K562 (cell line): ENCODE measurements around the gene CRAMP1. TPM values are rescaled to one million over a fixed set of nuclear protein-coding genes. Genes with fewer than 3 reads are reported as not detected.

Experiments
- ATAC-seq: fragments of 200-7000 bp; cut with Tn5 transposase; 3 replicates; pipeline ENCODE4 v1.9.1; 2020; ENCODE audit warnings: moderate library complexity
- BruUV-seq: library from RNA; stranded (reverse); fragments of 400-500 nt; replicated peaks from 2 replicates; lab custom pipeline; 2021; lab: Mats Ljungman, UMichigan
- CTCF ChIA-PET: fragments of 300-600 bp; formaldehyde crosslinking; extraction: SDS; loops from one replicate; lab custom pipeline; 2021; ENCODE audit warnings: low intra/inter-chr PET ratio; lab: Yijun Ruan, JAX
- POLR2A ChIA-PET: fragments of 300-600, 350-650 bp; sonication (Branson Sonifier 250); formaldehyde crosslinking; extraction: SDS; loops from one replicate; lab custom pipeline; 2021; ENCODE audit warnings: antibody characterized with exemption, inconsistent platforms; lab: Yijun Ruan, JAX
- DNase-seq, 4 experiments: peaks; one replicate each; pipeline versions ENCODE4 v3.0.0 to v3.0.0-alpha.2; 2011 to 2018; ENCODE audit warnings: low spot score in 3 of 4, mixed read lengths in 3 of 4; ENCODE audit errors: extremely low read depth in 1 of 4
- FAIRE-seq: peaks from 2 replicates; lab custom pipeline; 2011; peaks lifted over from hg19 to GRCh38; lab: Jason Lieb, UNC
- H2AFZ ChIP-seq: 2 replicates; pipeline ENCODE4 v1.6.0; 2011; ENCODE audit warnings: low read depth, low read length, control low read depth, inconsistent platforms
- H3K27ac ChIP-seq: fragments of 200-600 bp; 3 replicates; pipeline ENCODE4 v1.8.0; 2011; ENCODE audit warnings: low read depth, mild to moderate bottlenecking, control low read depth, inconsistent platforms, low read length, moderate library complexity, mixed read lengths; ENCODE audit errors: extremely low read depth
- H3K27me3 ChIP-seq, 2 experiments: fragments of 300-600 bp in 1 of 2; 2 replicates in 1 of 2; 3 replicates in 1 of 2; pipeline versions ENCODE4 v1.6.0 to v1.8.0; 2011; ENCODE audit warnings: inconsistent platforms in 2 of 2, low read length in 2 of 2, mild to moderate bottlenecking in 1 of 2, mixed read lengths in 1 of 2, moderate library complexity in 1 of 2; ENCODE audit not compliant: control insufficient read depth in 2 of 2, insufficient read depth in 2 of 2
- H3K36me3 ChIP-seq: fragments of 300-600 bp; 3 replicates; pipeline ENCODE4 v1.8.0; 2011; ENCODE audit warnings: mild to moderate bottlenecking, low read length, inconsistent platforms; ENCODE audit not compliant: control insufficient read depth, insufficient read depth
- H3K4me1 ChIP-seq, 2 experiments: fragments of 200-600 bp in 1 of 2; replicated peaks in 1 of 2; 2 replicates in 1 of 2; 3 replicates in 1 of 2; pipeline versions ENCODE4 v1.5.1 to v1.8.0; 2011; ENCODE audit warnings: inconsistent platforms in 2 of 2, low read length in 2 of 2, mild to moderate bottlenecking in 1 of 2, mixed read lengths in 1 of 2, moderate library complexity in 1 of 2; ENCODE audit not compliant: control insufficient read depth in 2 of 2, insufficient read depth in 2 of 2
- H3K4me2 ChIP-seq: 2 replicates; pipeline ENCODE4 v1.6.1; 2011; ENCODE audit warnings: low read length, control low read depth, inconsistent platforms, mixed read lengths; ENCODE audit not compliant: insufficient read depth
- H3K4me3 ChIP-seq: fragments of 200-600 bp; sonication (generic), shearing (Covaris generic); 2 replicates; pipeline ENCODE4 v1.5.1; 2016; ENCODE audit warnings: control low read depth, inconsistent platforms
- H3K79me2 ChIP-seq: fragments of 200-600 bp; 3 replicates; pipeline ENCODE4 v1.8.0; 2011; ENCODE audit warnings: low read length, inconsistent platforms; ENCODE audit not compliant: control insufficient read depth, insufficient read depth
- H3K9ac ChIP-seq, 2 experiments: 2 replicates each; pipeline versions ENCODE4 v1.6.0 to v1.6.1; 2011; ENCODE audit warnings: low read depth in 2 of 2, low read length in 2 of 2, control low read depth in 1 of 2, inconsistent platforms in 1 of 2, mild to moderate bottlenecking in 1 of 2, mixed read lengths in 1 of 2; ENCODE audit not compliant: insufficient read depth in 1 of 2
- H3K9me1 ChIP-seq: one replicate; pipeline ENCODE4 v1.6.0; 2011; ENCODE audit warnings: inconsistent platforms, mild to moderate bottlenecking, low read length, moderate library complexity; ENCODE audit not compliant: control insufficient read depth, insufficient read depth
- H3K9me3 ChIP-seq: replicated peaks from 2 replicates; pipeline ENCODE4 v1.5.1; 2011; ENCODE audit warnings: low read depth, low read length, inconsistent platforms; ENCODE audit not compliant: control insufficient read depth, insufficient read depth
- H4K20me1 ChIP-seq: replicated peaks from 2 replicates; pipeline ENCODE4 v1.6.1; 2011; ENCODE audit warnings: low read length, inconsistent platforms, mixed read lengths; ENCODE audit not compliant: control insufficient read depth, insufficient read depth
- ARNT ChIP-seq, 2 experiments: fragments of 450-650 bp; IDR thresholded peaks; 2 replicates each; pipeline ENCODE4 v1.6.1; 2016; ENCODE audit warnings: mild to moderate bottlenecking in 1 of 2
- ATF1 ChIP-seq, 2 experiments: fragments of 450-650 bp in 1 of 2; IDR thresholded peaks; 2 replicates each; pipeline ENCODE4 v1.6.1; 2016; ENCODE audit warnings: missing compliant biosample characterization in 1 of 2, missing genetic modification characterization in 1 of 2
- BACH1 ChIP-seq: fragments of 200-800 bp; sonication (Bioruptor generic); IDR thresholded peaks from 2 replicates; pipeline ENCODE4 v1.6.1; 2016; ENCODE audit warnings: missing genetic modification characterization, missing compliant biosample characterization
- CBFB ChIP-seq: sonication (generic); formaldehyde crosslinking; IDR thresholded peaks from 2 replicates; pipeline ENCODE4 v1.4.0; 2020; ENCODE audit warnings: mild to moderate bottlenecking, missing genetic modification reagents
- ETV6 ChIP-seq, 3 experiments: fragments of 150-350 bp in 1 of 3; sonication (generic) in 1 of 3; formaldehyde crosslinking in 1 of 3; IDR thresholded peaks; 2 replicates each; pipeline versions ENCODE4 v1.6.1 to v1.8.0; 2014 to 2022; ENCODE audit warnings: borderline replicate concordance in 2 of 3, low read depth in 2 of 3, antibody characterized with exemption in 1 of 3, low read length in 1 of 3, mild to moderate bottlenecking in 1 of 3, missing genetic modification reagents in 1 of 3
- GTF3C2 ChIP-seq: IDR thresholded peaks from 3 replicates; pipeline ENCODE4 v1.6.1; 2011; ENCODE audit warnings: borderline replicate concordance, mild to moderate bottlenecking, moderate library complexity; ENCODE audit not compliant: insufficient read length; ENCODE audit errors: extremely low read depth
- KDM1A ChIP-seq, 2 experiments: fragments of 450-650 bp; IDR thresholded peaks; 2 replicates each; pipeline ENCODE4 v1.6.1; 2016; ENCODE audit warnings: mild to moderate bottlenecking in 2 of 2
- MYNN ChIP-seq, 2 experiments: sonication (generic); formaldehyde crosslinking in 1 of 2; IDR thresholded peaks; 2 replicates each; pipeline versions ENCODE4 v1.5.0 to v1.6.1; 2016 to 2020; ENCODE audit warnings: antibody characterized with exemption in 1 of 2, missing genetic modification reagents in 1 of 2
- NR1H2 ChIP-seq: sonication (generic); formaldehyde crosslinking; IDR thresholded peaks from 2 replicates; pipeline ENCODE4 v1.4.0; 2020; ENCODE audit warnings: mild to moderate bottlenecking, missing genetic modification reagents
- NR2C1 ChIP-seq, 2 experiments: fragments of 450-650 bp; IDR thresholded peaks; 2 replicates each; pipeline ENCODE4 v1.6.1; 2017; ENCODE audit warnings: mild to moderate bottlenecking in 2 of 2, antibody characterized with exemption in 1 of 2, inconsistent platforms in 1 of 2, missing compliant biosample characterization in 1 of 2, missing genetic modification characterization in 1 of 2
- TRIM24 ChIP-seq, 2 experiments: fragments of 450-650 bp; IDR thresholded peaks; 2 replicates each; pipeline ENCODE4 v1.6.1; 2016
- ZNF431 ChIP-seq: sonication (generic); formaldehyde crosslinking; IDR thresholded peaks from 2 replicates; pipeline ENCODE4 v1.8.0; 2022; ENCODE audit warnings: mild to moderate bottlenecking, missing genetic modification reagents
- ZNF518B ChIP-seq: fragments of 250-450 bp; sonication (Bioruptor Pico); IDR thresholded peaks from 2 replicates; pipeline ENCODE4 v1.5.0; 2021; ENCODE audit warnings: mild to moderate bottlenecking, moderate library complexity
- WGBS: fragments of 100-300 bp; shearing (Covaris generic); methylation state at CpG from one replicate; pipeline ENCODE4 v1.1.6; 2016; ENCODE audit warnings: low coverage, mixed read lengths; ENCODE audit not compliant: insufficient coverage; ENCODE audit errors: missing lambda C conversion rate; 5-methylcytosine and 5-hydroxymethylcytosine counted together
- in situ Hi-C: fragments of 300-500 bp; cut with MboI; formaldehyde crosslinking; loops from 4 replicates; pipeline ENCODE4 v1.15.0; 2018; ENCODE audit warnings: inconsistent platforms, mixed read lengths
- intact Hi-C: fragments of 100-400 bp; cut with micrococcal nuclease; formaldehyde crosslinking; loops from 2 replicates; pipeline ENCODE4 v1.14.2; 2022
- polyA plus RNA-seq, 8 experiments: library from polyadenylated mRNA; depleted of rRNA in 4 of 8; stranded (reverse) in 5 of 8; unstranded in 3 of 8; fragments of >200 nt; fragmentation: Nextera tagmentation in 2 of 8; fragmentation: Illumina TruSeq in 1 of 8; extraction: Ambion mirVana in 2 of 8; extraction: Trizol in 1 of 8; gene quantifications; 2 replicates each; pipeline versions ENCODE4 v1.2.1 to v1.2.3, GENCODE V29; 2011 to 2014; ENCODE audit warnings: inconsistent platforms in 1 of 8, missing spikeins in 1 of 8
- total RNA-seq, 7 experiments: library from RNA; depleted of rRNA in 6 of 7; stranded (reverse); fragments of >200 nt in 6 of 7; fragmentation: Illumina TruSeq in 2 of 7; extraction: Trizol in 2 of 7; gene quantifications; 2 replicates each; pipeline versions ENCODE4 v1.2.1 to v1.2.3, GENCODE V29; 2011 to 2021; ENCODE audit warnings: low replicate concordance in 1 of 7

The CRAMP1 gene
- total and polyA plus RNA-seq, 9 of the 15 experiments (the other 6 are each of a cell fraction or from before 2014, with no cell fraction given) = 0.52 to 20.8 (median 7.5) TPM

DNA sequence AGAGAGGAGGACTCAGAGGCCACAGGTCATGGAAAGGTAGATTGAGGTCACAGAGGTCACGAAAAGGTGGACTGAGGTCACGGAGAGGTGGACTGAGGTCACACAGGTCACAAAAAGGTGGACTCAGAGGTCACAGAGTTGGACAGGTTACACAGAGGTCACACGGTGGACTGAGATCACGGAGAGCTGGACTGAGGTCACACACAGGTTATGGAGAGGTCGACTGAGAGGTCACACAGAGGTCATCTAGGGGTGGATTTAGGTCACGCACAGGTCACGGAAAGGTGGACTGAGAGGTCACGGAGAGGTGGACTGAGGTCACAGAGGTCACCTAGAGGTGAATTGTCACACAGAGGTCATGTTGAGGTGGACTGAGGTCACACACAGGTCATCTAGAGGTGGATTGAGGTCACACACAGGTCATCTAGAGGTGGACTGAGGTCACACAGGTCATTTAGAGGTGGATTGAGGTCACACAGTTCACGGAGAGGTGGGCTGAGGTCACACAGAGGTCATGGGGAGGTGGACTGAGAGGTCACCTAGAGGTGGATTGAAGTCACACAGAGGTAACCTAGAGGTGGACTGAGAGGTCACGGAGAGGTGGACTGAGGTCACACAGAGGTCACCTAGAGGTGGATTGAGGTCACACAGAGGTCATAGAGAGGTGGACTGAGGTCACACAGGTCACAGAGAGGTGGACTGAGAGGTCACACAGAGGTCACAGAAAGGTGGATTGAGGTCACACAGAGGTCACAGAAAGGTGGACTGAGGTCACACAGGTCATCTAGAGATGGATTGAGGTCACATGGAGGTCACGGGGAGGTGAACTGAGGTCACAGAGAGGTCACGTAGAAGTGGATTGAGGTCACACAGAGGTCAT lies 39.2 kb downstream of the CRAMP1 start:
- Histone ChIP-seq H3K9ac (no peak overlapping the region), H4K20me1 (no peaks in the 10 kb centered on the region; the same call in 1 of the 2 replicates), H3K4me1 (peaks cover 6 to 15% of the 10 kb centered on the region in 2 experiments; a peak in 3 of 5 replicates), H3K27ac (no peak overlapping the region), H2AFZ (no peak overlapping the region), H3K9me1 (no peaks in the 10 kb centered on the region), H3K9me3 (peaks cover 4% of the 10 kb centered on the region; the same call in 1 of the 2 replicates), H3K4me3 (no peak overlapping the region), H3K36me3 (peaks cover 78% of the 10 kb centered on the region), H3K79me2 (peaks cover 11% of the 10 kb centered on the region; the same call in 2 of the 3 replicates), H3K4me2 (no peak overlapping the region), H3K27me3 (no peaks in the 10 kb centered on the region)
- 88% methylated on average over 12 of the region's 12 CpGs for WGBS
- POLR2A ChIA-PET = no interaction called here
- intact Hi-C loops = no loop called here
- CTCF ChIA-PET = no interaction called here
- in situ Hi-C loops = no loop called here
- ATAC-seq (no peak), FAIRE-seq (peak; percentile 76), DNase-seq (no peak)
- TSS peak; percentile 12 for BruUV-seq
- no peak for TF ChIP-seq BACH1
- peak; percentile 100 for TF ChIP-seq NR1H2 (CRISPR knock-in tag)
- TF ChIP-seq KDM1A (IDR thresholded peaks at IDR 0.05) = 0 out of 4 replicates have a peak, but pooled peaks of 1 of the 2 experiments have one; percentile 21
- no peak for TF ChIP-seq ZNF518B
- peak; percentile 82 to 88; a peak in 3 of 4 replicates for TF ChIP-seq TRIM24 (IDR thresholded peaks at IDR 0.05)
- TF ChIP-seq GTF3C2 = no peak
- TF ChIP-seq MYNN (IDR thresholded peaks at IDR 0.05) = no peak
- TF ChIP-seq MYNN (CRISPR knock-in tag; IDR thresholded peaks at IDR 0.05) = no peak
- peak in 1 of 2 experiments; percentile 76; a peak in 2 of 4 replicates for TF ChIP-seq ARNT (IDR thresholded peaks at IDR 0.05)
- TF ChIP-seq ETV6 (IDR thresholded peaks at IDR 0.05; ENCODE audit: borderline replicate concordance in 1 of 2, low read depth in 2 of 2, low read length in 1 of 2) = no peak
- TF ChIP-seq ETV6 (CRISPR knock-in tag; IDR thresholded peaks at IDR 0.05; ENCODE audit: borderline replicate concordance) = peak; percentile 12; the same call in 1 of the 2 replicates
- peak; percentile 78 for TF ChIP-seq ZNF431
- TF ChIP-seq CBFB (CRISPR knock-in tag) = peak; percentile 98
- TF ChIP-seq ATF1 (CRISPR knock-in tag; IDR thresholded peaks at IDR 0.05) = no peak
- TF ChIP-seq ATF1 (tag; IDR thresholded peaks at IDR 0.05) = no peak
- peak; percentile 95 for TF ChIP-seq NR2C1 (IDR thresholded peaks at IDR 0.05)
- peak; percentile 93 for TF ChIP-seq NR2C1 (tag; IDR thresholded peaks at IDR 0.05)
